HG03378 (cell line): ENCODE measurements around the gene SEZ6.

Experiments
- ATAC-seq: cut with Tn5 transposase; IDR thresholded peaks from one replicate; pipeline ENCODE4 v1.9.1; 2021; ENCODE audit warnings: mild to moderate bottlenecking, moderate library complexity; ENCODE audit not compliant: unreplicated experiment

SEZ6 gene

DNA sequence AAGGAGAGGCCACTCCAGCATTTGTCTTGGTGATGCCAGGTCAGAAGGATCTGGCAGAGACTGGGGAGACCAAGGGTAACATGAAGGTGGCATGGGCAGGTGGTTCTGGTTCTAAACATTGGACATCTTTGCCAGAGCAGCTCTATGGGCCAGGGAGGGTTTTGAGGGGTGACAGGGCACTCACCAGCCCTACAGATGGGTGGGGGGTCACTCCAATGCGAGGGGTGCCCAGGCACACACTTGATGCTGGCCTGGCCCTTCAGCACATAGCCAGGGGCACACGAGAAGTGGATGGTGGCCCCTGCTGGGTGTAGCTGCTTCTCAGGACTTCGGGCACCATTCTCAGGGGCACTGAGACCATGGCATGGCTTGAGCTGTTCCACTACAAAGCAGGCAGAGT, 49.0 kb downstream of the SEZ6 start:
- ATAC-seq = no peak

DNA sequence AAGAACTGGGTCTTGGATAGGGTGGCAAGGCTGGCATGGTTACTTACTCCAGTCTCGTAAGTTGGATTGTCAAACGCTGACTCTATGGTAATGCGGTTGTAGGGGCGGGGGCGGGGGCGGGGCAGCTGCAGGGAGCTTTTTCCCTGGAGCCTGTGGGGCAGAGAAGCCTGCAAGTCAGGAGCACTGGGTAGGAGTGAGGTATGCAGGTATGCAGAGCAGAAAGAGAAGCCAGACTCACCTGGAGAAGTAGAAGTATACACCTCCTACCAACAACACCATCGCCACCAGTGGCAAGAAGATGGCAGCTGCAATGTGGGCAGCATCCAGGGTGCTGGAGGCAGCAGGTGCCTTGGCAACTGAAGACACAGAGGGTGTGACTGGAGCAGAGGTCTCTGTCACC, 49.7 kb downstream of the SEZ6 start:
- no peak for ATAC-seq

DNA sequence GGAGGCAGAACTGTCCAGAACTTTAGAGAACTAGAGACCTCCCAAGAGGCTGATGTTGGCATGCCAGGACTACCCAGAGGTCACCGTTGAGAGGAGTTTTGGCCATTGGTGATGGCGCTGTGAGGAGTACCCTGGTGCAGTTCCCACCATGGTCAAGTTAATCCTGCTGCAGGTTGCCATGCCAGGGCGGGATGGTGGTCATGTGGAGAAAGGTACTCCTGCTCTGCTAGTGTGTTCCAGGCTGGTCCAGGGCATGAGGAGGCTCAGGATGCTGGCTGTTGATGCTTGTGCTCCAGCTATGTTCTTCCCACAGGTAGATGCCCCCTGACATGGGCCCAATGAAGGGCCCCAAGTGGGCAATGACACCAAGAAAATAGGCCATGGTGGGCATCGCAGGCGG, 50.4 kb downstream of the SEZ6 start:
- ATAC-seq = no peak

DNA sequence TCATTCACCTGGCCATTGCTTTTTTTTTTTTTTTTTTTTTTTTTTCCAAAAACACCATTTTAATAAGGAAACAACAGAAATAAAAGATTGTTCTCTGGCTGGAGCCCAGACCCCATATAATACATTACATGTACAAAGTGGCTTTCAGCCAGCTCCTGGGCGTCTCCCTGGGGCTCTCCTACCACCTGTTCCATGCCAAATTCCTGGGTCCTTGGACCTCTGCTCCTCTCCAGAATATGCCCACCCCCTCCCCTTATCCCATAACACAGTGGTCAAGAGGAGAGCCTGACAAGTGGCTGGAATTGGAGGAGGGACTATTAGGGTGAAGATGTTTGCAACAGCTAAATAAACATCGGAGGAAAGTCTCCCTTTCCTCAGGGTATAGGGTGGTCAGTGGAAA, 50.9 kb downstream of the SEZ6 start:
- ATAC-seq = no peak

GRCh38 chr17:28953444-28954118, 52.3 kb downstream of the SEZ6 start:
- ATAC-seq = no peak

DNA sequence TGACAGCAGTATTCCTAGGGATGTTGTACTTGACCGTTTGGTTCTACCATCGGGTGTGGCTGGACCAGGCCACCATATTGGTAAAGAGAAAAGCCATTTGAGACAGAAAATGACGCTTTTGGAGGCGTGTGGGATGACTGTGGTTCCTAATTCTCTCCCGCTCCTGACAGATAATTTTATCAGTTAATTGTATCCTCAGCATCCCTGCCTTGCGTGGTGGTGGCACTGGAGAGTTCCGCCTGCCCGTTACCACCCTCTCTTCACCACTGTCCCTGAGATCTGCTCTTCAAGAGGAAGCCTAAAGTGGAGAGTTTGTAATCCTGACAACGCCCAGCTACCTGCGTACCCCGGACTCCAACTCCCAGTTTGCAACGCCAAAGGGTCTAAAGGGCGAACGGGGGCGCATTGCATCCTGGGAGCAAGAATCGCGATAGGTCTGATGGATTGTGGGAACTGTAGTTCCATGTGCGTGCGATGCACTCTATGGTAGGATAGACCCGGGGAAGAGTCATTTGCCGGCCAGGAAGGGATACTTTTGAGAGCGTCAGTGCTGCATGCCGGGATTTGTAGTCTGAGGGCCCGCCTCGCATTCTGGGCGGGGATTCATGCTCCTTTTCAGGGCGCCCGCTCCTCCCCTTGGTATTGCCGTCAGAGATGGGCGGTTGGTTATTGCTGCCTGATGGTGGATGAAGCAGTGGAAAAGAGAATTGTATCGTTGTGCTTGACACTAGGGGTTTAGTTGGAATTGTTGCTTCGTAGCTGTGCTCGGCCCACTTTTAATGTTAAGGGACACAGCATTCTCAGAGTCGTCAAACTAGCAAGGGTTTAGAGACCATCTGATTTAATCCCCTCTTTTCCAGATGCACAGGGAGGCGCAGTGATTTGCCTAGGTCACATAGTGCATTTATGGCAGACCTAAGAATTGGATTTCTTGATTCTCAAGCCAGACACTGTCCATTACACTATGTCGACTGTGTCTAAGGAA, 53.5 kb downstream of the SEZ6 start:
- peak; percentile 68 for ATAC-seq

- peak; percentile 59 for ATAC-seq
These were observed 54.3 kb downstream of the SEZ6 start, which contains the start of gene PHF12 for GRCh38 chr17:28951428-28951990. Gene PHF12 (minus strand): TSS chr17:28951518. CDS start chr17:28950960, 558 bp downstream.

- no peak for ATAC-seq
These were observed 54.9 kb downstream of the SEZ6 start for GRCh38 chr17:28950752-28951427.

DNA sequence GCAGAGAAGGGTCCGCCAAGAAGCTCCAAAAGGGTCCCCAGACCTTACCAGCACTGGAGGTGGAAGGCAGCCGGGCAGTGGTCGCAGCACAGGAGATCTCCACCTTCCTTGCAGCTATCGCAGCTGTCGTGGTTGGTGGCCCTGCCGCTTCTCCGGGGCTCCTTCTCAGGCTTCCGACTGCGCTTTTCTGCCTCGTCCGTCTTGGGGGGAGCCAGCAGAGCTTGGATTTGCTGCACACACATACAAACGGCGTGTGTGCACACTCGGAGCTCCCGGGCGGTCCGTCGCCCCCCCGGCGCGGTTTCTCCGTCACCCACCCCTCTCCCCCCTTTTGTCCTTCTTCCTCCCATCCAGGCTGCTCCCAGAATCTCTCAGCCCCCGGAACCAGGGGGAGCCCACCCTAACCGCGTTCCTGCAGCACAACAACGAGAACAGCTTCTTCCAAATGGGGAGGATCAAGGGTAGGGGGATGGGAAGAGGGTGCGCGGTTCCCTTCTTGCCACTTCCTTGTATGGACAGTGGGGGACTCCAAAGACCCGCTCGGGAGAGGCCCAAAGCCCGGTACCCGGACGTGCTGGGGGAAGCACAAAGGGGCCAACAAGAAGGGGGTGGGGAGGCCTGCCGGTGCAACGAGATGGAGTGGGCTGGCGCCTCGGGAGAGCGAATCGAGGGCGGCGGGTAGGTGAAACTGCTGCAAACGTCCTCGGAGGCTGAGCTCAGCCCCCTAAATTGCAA, 55.6 kb downstream of the SEZ6 start:
- no peak for ATAC-seq

- ATAC-seq = no peak
These were observed 56.4 kb downstream of the SEZ6 start for GRCh38 chr17:28949185-28950016.

- no peak for ATAC-seq
These were observed 57.0 kb downstream of the SEZ6 start for GRCh38 chr17:28948873-28949184.

DNA sequence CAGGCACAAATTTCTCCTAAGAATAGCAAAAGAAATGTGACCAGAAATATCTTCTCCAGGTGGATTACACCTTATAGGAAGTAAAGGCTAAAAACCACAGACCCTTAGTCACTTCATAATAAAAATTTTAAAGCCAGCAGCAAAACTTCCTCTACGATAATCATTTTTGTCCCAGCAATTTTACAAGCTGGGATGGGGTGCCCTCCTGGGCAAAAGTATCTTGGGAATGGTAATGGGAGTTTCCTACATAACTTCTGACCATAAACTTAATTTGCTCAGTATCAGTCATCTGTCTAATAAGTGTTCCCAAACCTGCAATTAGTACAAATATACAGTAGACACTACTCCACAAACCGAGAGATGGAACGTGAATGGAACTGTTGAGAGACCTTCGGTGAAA, 57.5 kb downstream of the SEZ6 start:
- no peak for ATAC-seq

- no peak for ATAC-seq
These were observed 58.2 kb downstream of the SEZ6 start for GRCh38 chr17:28947639-28948038.

DNA sequence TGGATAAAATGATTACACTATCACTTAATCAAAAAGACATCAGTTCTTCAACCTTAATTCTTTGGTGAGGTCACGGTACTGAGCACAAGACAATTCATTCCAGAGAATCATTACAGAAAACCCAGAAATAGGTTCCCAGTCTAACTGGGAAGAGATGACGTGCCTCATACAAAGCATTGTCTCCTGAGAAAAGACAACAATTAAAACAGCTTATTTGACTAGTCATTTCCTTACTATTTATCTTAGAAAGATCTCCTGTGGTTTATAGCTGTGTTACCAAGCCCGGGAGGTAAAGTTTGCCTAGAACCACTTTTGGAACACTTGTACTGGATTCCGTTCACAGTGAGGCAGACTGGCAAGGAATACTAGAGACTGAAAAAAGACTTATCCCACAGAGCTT, 59.6 kb downstream of the SEZ6 start:
- no peak for ATAC-seq

DNA sequence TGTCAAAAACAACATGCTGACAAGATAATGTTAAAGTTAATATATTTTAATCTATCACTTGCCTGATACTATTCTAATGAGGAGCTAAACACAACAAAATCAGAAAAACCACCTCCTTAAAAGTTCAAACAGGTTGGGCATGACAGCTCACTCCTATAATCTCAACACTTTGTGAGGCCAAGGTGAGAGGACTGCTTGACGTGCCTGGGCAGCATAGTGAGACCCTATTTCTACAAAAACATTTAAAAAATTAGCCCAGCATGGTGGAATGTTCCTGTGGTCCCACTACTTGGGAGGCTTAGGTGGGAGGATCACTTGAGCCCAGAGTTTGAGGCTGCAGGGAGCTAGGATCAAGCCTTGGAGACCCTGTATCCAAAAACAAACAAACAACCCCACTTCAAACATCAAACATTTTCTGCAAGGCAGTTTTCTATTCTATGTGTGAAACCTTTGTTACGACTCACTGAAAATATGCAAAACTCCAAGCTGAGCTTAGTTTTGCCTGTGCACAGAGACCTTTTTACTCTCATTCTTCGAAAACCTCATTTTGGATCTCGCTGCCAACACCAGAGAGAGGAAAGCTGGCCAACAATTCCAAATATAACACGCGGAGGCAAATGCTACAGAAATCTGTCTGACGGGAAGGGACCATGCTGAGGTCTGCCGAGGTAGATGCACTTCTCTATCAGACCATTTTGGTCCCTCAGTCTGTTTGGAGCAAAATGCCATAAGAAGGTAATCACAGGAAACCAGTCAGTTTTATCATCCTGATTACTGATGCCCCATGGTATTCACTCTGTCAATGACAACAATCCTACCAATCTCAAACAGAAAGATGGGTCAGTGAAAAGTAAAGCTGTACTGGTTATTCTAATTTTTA, 60.7 kb downstream of the SEZ6 start:
- no peak for ATAC-seq

- ATAC-seq = no peak
These were observed 61.5 kb downstream of the SEZ6 start for GRCh38 chr17:28944343-28944742.

GRCh38 chr17:28942925-28943324, 62.9 kb downstream of the SEZ6 start:
- ATAC-seq = no peak

- ATAC-seq = no peak
These were observed 64.6 kb downstream of the SEZ6 start for GRCh38 chr17:28941251-28941650.

DNA sequence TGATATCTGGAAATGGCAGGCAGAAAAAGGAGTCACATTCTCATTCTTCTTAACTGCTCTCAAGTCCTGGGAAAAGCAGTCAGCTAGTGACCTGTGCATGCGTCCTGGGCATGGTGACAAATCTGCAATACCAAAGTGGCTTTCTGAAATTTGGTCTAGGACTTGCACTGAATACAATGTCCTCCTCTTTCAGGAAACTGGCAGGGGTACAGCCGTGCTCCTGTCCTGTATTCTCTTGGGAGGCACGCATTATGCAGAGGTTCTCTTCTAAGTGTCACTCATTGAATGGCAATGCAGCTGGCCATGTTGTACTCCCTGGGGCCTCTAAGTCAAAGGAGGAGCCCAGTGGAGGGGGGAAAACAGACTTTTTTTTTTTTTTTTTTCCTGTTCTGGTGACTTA, 65.2 kb downstream of the SEZ6 start:
- ATAC-seq = no peak
